Activated CD8-positive, alpha-beta memory T cell treated with anti-CD3 and anti-CD28 coated beads for 48 hours (primary cell): Measurements from ENCODE around the gene KISS1R.
"Not testable (repeated sequence)": the region's sequence is repeated elsewhere in the genome, so short reads cannot be mapped to it uniquely, and the experiment has no call there.

Experiments
- DNase-seq, 3 experiments: peaks; one replicate each; pipeline ENCODE4 v3.0.0-alpha.2; 2020; ENCODE audit warnings: low read depth in 2 of 3, low spot score in 2 of 3

The KISS1R gene

DNA sequence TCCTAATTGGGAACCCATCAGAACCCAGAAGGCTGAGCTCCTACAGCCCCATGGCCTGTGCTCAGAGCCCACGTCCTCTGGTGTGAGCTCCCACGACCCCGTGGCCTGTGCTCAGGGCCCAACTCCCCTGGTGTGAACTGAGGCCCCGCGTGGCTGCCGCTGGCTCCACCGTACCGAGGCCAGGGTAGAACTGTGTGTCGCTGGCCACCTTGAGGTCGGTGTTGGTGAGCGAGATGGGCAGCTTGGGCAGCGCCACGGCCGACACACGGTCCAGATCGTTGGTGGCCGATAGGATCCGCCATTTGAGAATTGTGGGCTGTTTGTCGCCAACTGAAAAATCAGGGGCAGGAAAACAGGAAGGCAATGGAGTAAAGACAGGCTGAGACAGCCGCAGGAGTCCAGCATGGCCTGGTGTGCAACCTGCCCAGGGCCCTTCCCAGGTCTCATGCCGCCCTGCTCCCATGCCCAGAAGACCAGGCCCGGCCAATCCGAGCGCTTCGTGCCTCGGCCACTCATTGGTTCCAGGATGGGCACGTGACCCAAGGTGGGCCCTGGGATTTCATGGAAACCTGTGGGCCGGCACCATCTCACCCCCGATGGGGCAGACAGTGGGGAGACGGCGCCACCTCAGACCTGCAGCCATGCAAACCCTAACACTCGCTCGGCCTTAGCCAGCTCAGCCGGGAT is 35.6 kb upstream of the KISS1R start:
- DNase-seq = no peak

DNA sequence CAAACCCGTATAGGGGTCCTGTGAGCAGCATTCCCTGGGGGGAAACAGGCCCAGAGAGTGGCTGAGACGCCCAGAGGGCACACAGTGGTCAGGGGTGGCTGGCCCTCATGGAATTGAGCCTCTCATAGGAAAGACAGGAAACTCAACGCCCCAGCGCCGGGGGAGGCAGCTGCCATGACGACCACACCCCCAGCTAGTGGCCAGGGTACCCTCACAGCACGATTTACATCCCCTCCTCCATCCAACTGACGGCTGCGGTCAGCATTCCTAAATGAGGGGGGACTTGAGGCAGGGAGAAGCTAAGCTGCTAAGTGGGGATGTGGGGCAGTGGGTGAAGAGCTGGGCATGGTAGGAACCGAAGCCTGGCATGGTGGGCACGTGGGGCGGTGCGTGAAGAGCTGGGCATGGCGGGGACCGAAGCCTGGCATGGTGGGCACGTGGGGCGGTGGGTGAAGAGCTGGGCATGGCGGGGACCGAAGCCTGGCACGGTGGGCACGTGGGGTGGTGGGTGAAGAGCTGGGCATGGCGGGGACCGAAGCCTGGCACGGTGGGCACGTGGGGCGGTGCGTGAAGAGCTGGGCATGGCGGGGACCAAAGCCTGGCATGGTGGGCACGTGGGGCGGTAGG is 34.1 kb upstream of the KISS1R start:
- DNase-seq = no peak

- no peak for DNase-seq
Measured at GRCh38 chr19:883661-884211, 33.4 kb upstream of the KISS1R start.

- no peak for DNase-seq
Measured at GRCh38 chr19:884420-885211, 32.5 kb upstream of the KISS1R start.

DNA sequence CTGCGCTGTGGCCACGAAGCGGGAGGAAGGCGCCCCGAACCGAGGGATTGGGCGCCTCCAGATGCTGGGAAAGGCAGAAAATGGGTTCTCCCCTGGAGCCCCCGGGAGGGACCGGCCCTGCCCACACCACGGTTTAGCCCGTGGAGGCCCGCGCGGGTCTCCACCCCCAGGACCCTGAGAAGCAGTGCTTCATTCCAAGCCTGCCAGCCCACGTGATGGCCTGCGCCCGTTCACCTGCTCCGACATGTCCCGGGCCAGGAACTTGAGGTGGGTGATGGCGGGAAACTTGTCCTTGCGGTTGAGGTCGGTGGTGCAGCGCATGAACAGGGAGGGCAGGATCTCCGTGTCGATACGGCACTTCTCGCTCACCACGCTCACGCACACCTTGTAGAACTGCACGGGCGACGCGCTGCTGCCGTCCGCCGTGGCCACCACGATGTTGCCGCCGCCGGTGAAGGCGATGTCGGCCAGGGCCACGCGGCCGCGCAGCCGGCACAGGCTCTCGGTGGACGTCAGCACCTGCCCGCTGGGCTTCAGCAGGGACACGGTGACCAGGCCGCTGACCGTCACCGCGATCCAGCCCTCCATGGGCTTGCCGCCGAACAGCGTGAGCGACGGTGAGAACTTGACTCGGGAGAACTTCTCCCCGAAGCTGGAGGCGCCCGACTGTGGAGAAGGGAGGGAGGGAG is 31.5 kb upstream of the KISS1R start:
- DNase-seq = no peak

- DNase-seq = no peak
Measured at GRCh38 chr19:887072-887471, 30.1 kb upstream of the KISS1R start.

DNA sequence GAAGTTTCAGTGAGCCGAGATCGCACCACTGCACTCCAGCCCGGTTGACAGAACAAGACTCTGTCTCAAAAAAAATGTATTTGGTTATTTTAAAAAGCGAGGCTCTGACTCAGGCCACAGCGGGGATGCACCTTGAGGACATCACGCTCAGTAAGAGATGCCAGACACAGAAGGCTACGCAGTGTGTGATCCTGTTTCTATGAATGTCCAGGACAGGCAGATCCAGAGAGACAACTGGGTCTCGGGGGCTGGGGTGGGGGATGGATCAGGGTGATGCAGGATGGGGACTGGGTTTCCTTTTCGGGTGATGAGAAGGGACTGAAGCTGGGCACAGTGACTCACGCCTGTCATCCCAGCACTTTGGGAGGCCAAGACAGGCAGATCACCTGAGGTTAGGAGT is 29.5 kb upstream of the KISS1R start:
- DNase-seq = no peak

DNA sequence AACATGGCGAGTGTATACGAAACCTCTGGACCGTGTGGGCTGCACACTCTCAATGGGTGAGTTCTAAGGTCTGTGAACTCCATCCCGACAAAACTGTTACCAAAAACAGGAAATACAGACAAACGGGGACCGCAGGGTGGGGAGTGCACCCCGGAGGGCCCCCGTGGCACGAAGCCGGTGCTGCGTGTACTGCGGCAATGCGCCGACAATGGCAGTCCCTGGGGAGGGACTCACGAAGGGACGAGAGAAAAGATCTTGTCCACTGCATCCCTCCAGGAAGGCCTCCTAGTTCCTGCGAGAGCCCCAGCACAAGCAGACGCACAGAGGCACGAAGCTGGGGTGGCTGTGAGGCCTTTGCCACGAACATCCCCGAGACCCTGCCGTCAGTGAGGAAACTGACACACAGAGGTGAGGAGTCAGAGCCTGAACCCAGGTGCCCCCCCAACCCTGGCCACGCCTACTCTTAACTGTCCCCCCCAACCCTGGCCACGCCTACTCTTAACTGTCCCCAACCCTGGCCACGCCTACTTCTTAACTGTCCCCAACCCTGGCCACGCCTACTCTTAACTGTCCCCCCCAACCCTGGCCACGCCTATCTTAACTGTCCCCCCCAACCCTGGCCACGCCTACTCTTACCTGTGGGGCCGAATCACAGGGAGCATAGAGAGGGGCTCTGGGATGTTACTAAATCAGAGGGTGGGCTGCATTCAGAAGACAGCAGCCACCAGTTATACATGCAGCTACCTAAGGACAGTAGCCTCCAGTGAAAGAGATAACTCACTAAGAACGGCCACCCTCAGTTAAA is 28.4 kb upstream of the KISS1R start:
- DNase-seq = no peak

DNA sequence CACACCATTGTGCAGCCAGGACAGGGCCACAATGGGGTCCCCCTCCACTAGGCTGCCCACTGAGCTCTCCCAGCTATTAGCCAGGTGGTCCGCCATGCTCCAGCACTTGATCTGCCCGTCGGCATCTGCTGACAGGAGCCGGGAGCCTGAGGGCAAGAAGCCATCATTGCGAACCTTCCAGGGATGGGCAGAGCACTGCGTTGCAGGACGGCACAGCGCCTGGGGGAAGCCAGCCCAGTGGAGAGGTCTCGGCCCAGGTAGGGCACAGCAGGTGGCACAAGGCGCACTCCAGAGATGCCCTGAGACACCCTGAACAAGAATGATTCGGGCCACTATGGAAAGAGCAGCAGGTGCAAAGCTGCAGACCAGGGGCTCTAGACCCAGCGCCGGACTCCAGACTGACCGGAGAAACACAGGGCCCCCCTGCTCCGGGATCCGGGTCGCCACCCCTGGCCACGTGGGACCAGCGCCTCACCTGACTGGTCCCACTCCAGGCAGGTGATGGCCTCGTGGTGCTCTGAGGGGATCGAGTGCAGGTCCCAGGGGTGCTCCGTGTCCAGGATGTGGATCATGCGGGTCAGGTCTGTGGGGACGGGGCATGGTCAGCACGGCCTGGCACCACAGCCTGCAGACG is 27.4 kb upstream of the KISS1R start:
- DNase-seq = no peak

- DNase-seq = no peak
Measured at GRCh38 chr19:890831-891230, 26.3 kb upstream of the KISS1R start.

- DNase-seq = not testable (repeated sequence)
Measured at GRCh38 chr19:891421-892200, 25.5 kb upstream of the KISS1R start.

GRCh38 chr19:892243-892893 is 24.8 kb upstream of the KISS1R start:
- DNase-seq = no peak

GRCh38 chr19:892894-893689 is 24.0 kb upstream of the KISS1R start, which contains the start of the genes MED16 and RNU6-9:
MED16 (minus strand) TSS chr19:893187; CDS start chr19:891131, 2,056 bp downstream.
RNU6-9 (plus strand) TSS chr19:893484.
- peak; percentile 66 to 72 (median 69) for DNase-seq

DNA sequence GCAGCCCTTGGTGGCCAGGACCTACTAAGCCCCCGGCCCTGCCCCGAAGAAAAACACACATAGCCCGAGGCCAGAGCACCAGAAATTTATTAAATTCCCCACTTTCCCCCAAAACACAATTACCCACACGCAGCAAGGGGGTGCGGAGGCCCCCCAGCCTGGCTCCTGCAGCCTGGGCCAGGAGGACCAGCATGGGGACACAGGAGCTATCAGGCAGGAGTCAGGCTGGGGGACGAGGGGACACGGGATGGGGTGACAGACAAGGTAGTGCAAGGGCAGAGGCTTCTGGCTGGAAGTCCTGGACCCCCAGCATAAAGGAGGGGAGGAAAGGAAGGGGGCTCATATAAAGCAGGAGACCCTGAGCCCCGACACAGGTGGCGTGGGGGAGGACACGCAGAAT is 20.7 kb upstream of the KISS1R start:
- DNase-seq = no peak

DNA sequence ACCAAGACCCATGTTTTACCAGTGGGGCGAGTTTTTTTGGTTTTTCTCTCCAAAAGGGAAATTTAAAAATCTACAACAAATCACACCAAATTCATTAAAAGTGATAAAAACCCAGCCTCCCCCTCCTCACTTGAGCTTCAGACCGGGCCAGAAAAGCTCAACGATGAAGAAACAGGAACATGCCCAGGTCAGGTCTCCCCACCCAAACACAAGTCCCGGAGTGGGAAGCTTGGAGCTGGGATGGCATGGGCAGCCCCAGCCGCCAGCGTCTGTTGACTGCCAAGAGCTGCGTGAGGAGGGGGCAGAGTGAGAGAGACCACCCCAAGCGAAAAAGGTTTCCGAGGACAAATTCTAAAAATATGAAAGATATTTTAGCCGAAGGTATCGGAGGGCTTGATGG is 20.1 kb upstream of the KISS1R start:
- DNase-seq = no peak

- DNase-seq = no peak
Measured at GRCh38 chr19:897442-898039, 19.6 kb upstream of the KISS1R start.

- DNase-seq = no peak
Measured at GRCh38 chr19:898663-899062, 18.5 kb upstream of the KISS1R start.
